Sigmoid colon (tissue), 7 donors: ENCODE measurements around the gene CDKN2AIPNL. TPM values are rescaled to one million over a fixed set of nuclear protein-coding genes. Genes with fewer than 3 reads are reported as not detected.
"Not testable (repeated sequence)": the region's sequence is repeated elsewhere in the genome, so short reads cannot be mapped to it uniquely, and the experiment has no call there.

ENCODE experiments used
- DNase-seq: peaks from one replicate; pipeline ENCODE4 v3.0.0-alpha.2; 2019
- H3K27ac ChIP-seq, 4 donors: fragments of 200-600 bp; sonication (generic); one replicate each; pipeline ENCODE4 v1.5.1; 2016 to 2019; ENCODE audit warnings: mild to moderate bottlenecking in 1 of 4
- H3K27me3 ChIP-seq, 3 donors: fragments of 200-600 bp; sonication (generic); one replicate each; pipeline ENCODE4 v1.5.1; 2019; ENCODE audit warnings: mild to moderate bottlenecking in 1 of 3
- H3K36me3 ChIP-seq, 4 donors: fragments of 200-600 bp; sonication (generic); one replicate each; pipeline ENCODE4 v1.5.1; 2016 to 2019
- H3K4me1 ChIP-seq, 4 donors: fragments of 200-600 bp; sonication (generic); one replicate each; pipeline ENCODE4 v1.5.1; 2017 to 2019
- H3K4me3 ChIP-seq, 4 donors: fragments of 200-600 bp; sonication (generic); one replicate each; pipeline ENCODE4 v1.5.1; 2017 to 2019; ENCODE audit warnings: mild to moderate bottlenecking in 2 of 4, moderate library complexity in 1 of 4
- H3K9me3 ChIP-seq, 4 donors: fragments of 200-600 bp in 3 of 4; sonication (generic) in 3 of 4; one replicate each; pipeline versions ENCODE4 v1.5.1 to v1.6.1; 2013 to 2019
- CTCF ChIP-seq, 4 experiments: fragments of 450-650 bp in 3 of 4; fragments of 200-600 bp in 1 of 4; IDR thresholded peaks; one replicate each; pipeline ENCODE4 v1.5.1; 2016 to 2019; ENCODE audit warnings: antibody characterized with exemption in 4 of 4, mild to moderate bottlenecking in 3 of 4, moderate library complexity in 2 of 4
- EP300 ChIP-seq, 4 donors: sonication (generic); formaldehyde crosslinking; IDR thresholded peaks; one replicate each; pipeline ENCODE4 v1.6.1; 2017; ENCODE audit warnings: antibody characterized with exemption in 4 of 4
- POLR2A ChIP-seq, 2 donors: fragments of 450-650 bp; IDR thresholded peaks; one replicate each; pipeline ENCODE4 v1.6.1; 2016; ENCODE audit warnings: antibody characterized with exemption in 2 of 2, mild to moderate bottlenecking in 2 of 2, moderate library complexity in 2 of 2
- POLR2AphosphoS5 ChIP-seq, 4 donors: sonication (generic); formaldehyde crosslinking; IDR thresholded peaks; one replicate each; pipeline ENCODE4 v1.6.1; 2017; ENCODE audit warnings: antibody characterized with exemption in 4 of 4
- WGBS, 2 donors: extraction: QIAGEN DNeasy Blood & Tissue Kit; methylation state at CpG; one replicate each; pipeline ENCODE4 v1.1.7; 2013; 5-methylcytosine and 5-hydroxymethylcytosine counted together
- intact Hi-C: fragments of 100-400 bp; cut with DNase I; formaldehyde crosslinking; loops from one replicate; pipeline ENCODE4 v1.15.1; 2023
- polyA plus RNA-seq, 3 donors: library from polyadenylated mRNA; stranded (reverse); fragments of 200-250 nt; gene quantifications; one replicate each; pipeline ENCODE4 v1.2.3, GENCODE V29; 2013
- total RNA-seq, 4 donors: library from RNA; depleted of rRNA; stranded (reverse); fragments of >200 nt; gene quantifications; one replicate each; pipeline ENCODE4 v1.1.0, GENCODE V29; 2016
- donor health status: healthy with polysubstance abuse.
- donor health status: Bipolar disorder and iron deficiency.
- donor health status: healthy.

Gene CDKN2AIPNL
- total and polyA plus RNA-seq, 7 donors, result 18.9 to 42.5 (median 22.5) TPM

GRCh38 chr5:134422791-134423365, 11.2 kb upstream of the CDKN2AIPNL start:
- Histone ChIP-seq H3K4me1 (no peaks in the 10 kb centered on the region), H3K36me3 (no peaks in the 10 kb centered on the region), H3K9me3 (peaks cover 0 to 7% (median 0%) of the 10 kb centered on the region in 4 donors), H3K27me3 (no peaks in the 10 kb centered on the region), H3K27ac (no peak overlapping the region), H3K4me3 (no peak overlapping the region)
- WGBS, 2 donors, result 95 to 96% methylated on average over 7 of the region's 7 CpGs
- no peak for DNase-seq
- TF ChIP-seq EP300 (IDR thresholded peaks at IDR 0.05) (no peak), POLR2AphosphoS5 (IDR thresholded peaks at IDR 0.05) (no peak), POLR2A (IDR thresholded peaks at IDR 0.05) (no peak), CTCF (IDR thresholded peaks at IDR 0.05) (no peak)
- intact Hi-C loops, result no loop called here

- intact Hi-C loops, H3K4me3 ChIP-seq, H3K27me3 ChIP-seq, H3K36me3 ChIP-seq, DNase-seq, H3K4me1 ChIP-seq, H3K27ac ChIP-seq, H3K9me3 ChIP-seq: not testable (repeated sequence)
- WGBS, 2 donors, result 95 to 96% methylated on average over 4 of the region's 4 CpGs
These were observed 9.4 kb upstream of the CDKN2AIPNL start for GRCh38 chr5:134421038-134421437.

- TF ChIP-seq EP300 (IDR thresholded peaks at IDR 0.05), result no peak
- no peak for TF ChIP-seq POLR2AphosphoS5 (IDR thresholded peaks at IDR 0.05)
- TF ChIP-seq CTCF (IDR thresholded peaks at IDR 0.05), result no peak
- TF ChIP-seq POLR2A (IDR thresholded peaks at IDR 0.05), result no peak
- WGBS, 2 donors, result 81 to 93% methylated on average over 2 of the region's 2 CpGs
- intact Hi-C loops, result no loop called here
- peaks cover 0 to 7% (median 0%) of the 10 kb centered on the region in 4 donors for H3K9me3 ChIP-seq
- DNase-seq, result no peak
- no peak overlapping the region for H3K27ac ChIP-seq
- H3K4me3 ChIP-seq, result no peak overlapping the region
- H3K27me3 ChIP-seq, result no peaks in the 10 kb centered on the region
- H3K4me1 ChIP-seq, result no peaks in the 10 kb centered on the region
- H3K36me3 ChIP-seq, result no peaks in the 10 kb centered on the region
These were observed 8.7 kb upstream of the CDKN2AIPNL start for GRCh38 chr5:134420343-134420742.

GRCh38 chr5:134418958-134419357, 7.3 kb upstream of the CDKN2AIPNL start:
- Histone ChIP-seq H3K9me3 (peaks cover 0 to 7% (median 0%) of the 10 kb centered on the region in 4 donors), H3K27me3 (no peaks in the 10 kb centered on the region), H3K36me3 (no peaks in the 10 kb centered on the region), H3K27ac (no peak overlapping the region), H3K4me3 (no peak overlapping the region), H3K4me1 (no peaks in the 10 kb centered on the region)
- intact Hi-C loops, result no loop called here
- 98 to 99% methylated on average over 3 of the region's 3 CpGs for WGBS, 2 donors
- no peak for TF ChIP-seq CTCF (IDR thresholded peaks at IDR 0.05)
- TF ChIP-seq POLR2A (IDR thresholded peaks at IDR 0.05), result no peak
- no peak for TF ChIP-seq POLR2AphosphoS5 (IDR thresholded peaks at IDR 0.05)
- TF ChIP-seq EP300 (IDR thresholded peaks at IDR 0.05), result no peak
- no peak for DNase-seq

- H3K4me3 ChIP-seq, result no peak overlapping the region
- no peak overlapping the region for H3K27ac ChIP-seq
- intact Hi-C loops, result no loop called here
- TF ChIP-seq POLR2AphosphoS5 (IDR thresholded peaks at IDR 0.05) (no peak), CTCF (IDR thresholded peaks at IDR 0.05) (no peak), EP300 (IDR thresholded peaks at IDR 0.05) (no peak), POLR2A (IDR thresholded peaks at IDR 0.05) (no peak)
- H3K9me3 ChIP-seq, result peaks cover 0 to 7% (median 0%) of the 10 kb centered on the region in 4 donors
- H3K4me1 ChIP-seq, result peaks cover 0 to 3% (median 3%) of the 10 kb centered on the region in 4 donors
- H3K36me3 ChIP-seq, result no peaks in the 10 kb centered on the region
- no peak for DNase-seq
- no peaks in the 10 kb centered on the region for H3K27me3 ChIP-seq
These were observed 6.0 kb upstream of the CDKN2AIPNL start for GRCh38 chr5:134417707-134418106.
